Upper lobe of right lung (tissue), 1 donor: ENCODE measurements around the gene LRRFIP1. TPM values are rescaled to one million over a fixed set of nuclear protein-coding genes. Genes with fewer than 3 reads are reported as not detected.
"Not testable (repeated sequence)": the region's sequence is repeated elsewhere in the genome, so short reads cannot be mapped to it uniquely, and the experiment has no call there.

Source experiments
- ATAC-seq: fragments of 200-7000 bp; cut with Tn5 transposase; one replicate; pipeline ENCODE4 v1.9.1; 2020; ENCODE audit warnings: mild to moderate bottlenecking, moderate library complexity
- DNase-seq: peaks from one replicate; pipeline ENCODE4 v3.0.0-alpha.2; 2020
- H3K27ac ChIP-seq: fragments of 200-600 bp; one replicate; pipeline ENCODE4 v1.8.0; 2022
- H3K27me3 ChIP-seq: fragments of 200-600 bp; one replicate; pipeline ENCODE4 v1.8.0; 2022; ENCODE audit warnings: mild to moderate bottlenecking
- H3K36me3 ChIP-seq: fragments of 200-600 bp; one replicate; pipeline ENCODE4 v1.8.0; 2022
- H3K4me1 ChIP-seq: fragments of 200-600 bp; one replicate; pipeline ENCODE4 v1.8.0; 2022
- H3K4me3 ChIP-seq: fragments of 200-600 bp; one replicate; pipeline ENCODE4 v1.8.0; 2022; ENCODE audit warnings: mild to moderate bottlenecking
- H3K9me3 ChIP-seq: fragments of 200-600 bp; one replicate; pipeline ENCODE4 v1.8.0; 2022
- CTCF ChIP-seq: fragments of 200-600 bp; IDR thresholded peaks from one replicate; pipeline ENCODE4 v1.8.0; 2022; ENCODE audit warnings: antibody characterized with exemption
- intact Hi-C: fragments of 100-400 bp; cut with DNase I; formaldehyde crosslinking; loops from one replicate; pipeline ENCODE4 v1.11.0; 2022
- total RNA-seq: library from RNA; stranded (reverse); fragmentation: NEBNext Ultra II Directional; extraction: Animal tissue kit (Norgen Biotek cat#: 25700); gene quantifications from one replicate; pipeline ENCODE4 v1.2.1, GENCODE V29; 2021
- donor health status: DM: no; HTN: yes; CAD: no; lungs with severe emphysema.

Gene LRRFIP1
- total RNA-seq, 1 donor from 2014 or later: 178 TPM

GRCh38 chr2:237604960-237605359, 22.4 kb upstream of the LRRFIP1 start:
- ATAC-seq (peak; percentile 54), DNase-seq (no peak)
- intact Hi-C loops: no loop called here

GRCh38 chr2:237606522-237606921, 20.9 kb upstream of the LRRFIP1 start:
- H3K27me3 ChIP-seq, DNase-seq, H3K4me3 ChIP-seq, H3K9me3 ChIP-seq, H3K27ac ChIP-seq, intact Hi-C loops, H3K36me3 ChIP-seq, ATAC-seq: not testable (repeated sequence)
- peaks cover 12% of the 10 kb centered on the region for H3K4me1 ChIP-seq

More at GRCh38 chr2:237604960-237605359, 22.4 kb upstream of the LRRFIP1 start:
- Histone ChIP-seq H3K4me3 (no peak overlapping the region), H3K4me1 (peaks cover 12% of the 10 kb centered on the region), H3K27me3 (no peaks in the 10 kb centered on the region), H3K9me3 (no peaks in the 10 kb centered on the region), H3K36me3 (no peaks in the 10 kb centered on the region), H3K27ac (no peak overlapping the region)
- TF ChIP-seq CTCF: peak; percentile 13

- Histone ChIP-seq H3K36me3 (no peaks in the 10 kb centered on the region), H3K4me3 (no peak overlapping the region), H3K9me3 (no peaks in the 10 kb centered on the region), H3K27ac (no peak overlapping the region), H3K4me1 (peaks cover 35% of the 10 kb centered on the region), H3K27me3 (no peaks in the 10 kb centered on the region)
- TF ChIP-seq CTCF: no peak
- ATAC-seq (no peak), DNase-seq (no peak)
- intact Hi-C loops: no loop called here
These were observed 14.6 kb upstream of the LRRFIP1 start for GRCh38 chr2:237612527-237613357.

- ATAC-seq (no peak), DNase-seq (no peak)
- Histone ChIP-seq H3K27me3 (no peaks in the 10 kb centered on the region), H3K36me3 (no peaks in the 10 kb centered on the region), H3K4me3 (no peak overlapping the region), H3K27ac (no peak overlapping the region), H3K9me3 (no peaks in the 10 kb centered on the region), H3K4me1 (peaks cover 35% of the 10 kb centered on the region)
- TF ChIP-seq CTCF: no peak
- intact Hi-C loops: no loop called here
These were observed 13.7 kb upstream of the LRRFIP1 start for GRCh38 chr2:237613679-237614078.

- peak; percentile 83 for ATAC-seq
- Histone ChIP-seq H3K4me1 (peaks cover 35% of the 10 kb centered on the region), H3K4me3 (no peak overlapping the region), H3K27ac (no peak overlapping the region), H3K27me3 (no peaks in the 10 kb centered on the region), H3K36me3 (no peaks in the 10 kb centered on the region), H3K9me3 (no peaks in the 10 kb centered on the region)
- peak; percentile 15 for TF ChIP-seq CTCF
- no peak for DNase-seq
- intact Hi-C loops: no loop called here
These were observed 13.2 kb upstream of the LRRFIP1 start for GRCh38 chr2:237614151-237614720.

GRCh38 chr2:237615631-237616249, 11.6 kb upstream of the LRRFIP1 start:
- no peak for TF ChIP-seq CTCF

More at GRCh38 chr2:237615631-237616249, 11.6 kb upstream of the LRRFIP1 start:
- no peaks in the 10 kb centered on the region for H3K27me3 ChIP-seq
- H3K4me3 ChIP-seq: no peak overlapping the region
- peak overlapping the region; percentile 75 for H3K27ac ChIP-seq
- intact Hi-C loops: no loop called here
- H3K9me3 ChIP-seq: no peaks in the 10 kb centered on the region
- ATAC-seq: no peak
- H3K4me1 ChIP-seq: peaks cover 35% of the 10 kb centered on the region
- no peaks in the 10 kb centered on the region for H3K36me3 ChIP-seq
- peak; percentile 12 for DNase-seq
